Measurements from ENCODE around the gene RPL9. TPM values are rescaled to one million over a fixed set of nuclear protein-coding genes. Genes with fewer than 3 reads are reported as not detected.

The RPL9 gene
- total RNA-seq, 3 donors from 2014 or later = 3,854 to 5,890 (median 5,583) TPM

DNA sequence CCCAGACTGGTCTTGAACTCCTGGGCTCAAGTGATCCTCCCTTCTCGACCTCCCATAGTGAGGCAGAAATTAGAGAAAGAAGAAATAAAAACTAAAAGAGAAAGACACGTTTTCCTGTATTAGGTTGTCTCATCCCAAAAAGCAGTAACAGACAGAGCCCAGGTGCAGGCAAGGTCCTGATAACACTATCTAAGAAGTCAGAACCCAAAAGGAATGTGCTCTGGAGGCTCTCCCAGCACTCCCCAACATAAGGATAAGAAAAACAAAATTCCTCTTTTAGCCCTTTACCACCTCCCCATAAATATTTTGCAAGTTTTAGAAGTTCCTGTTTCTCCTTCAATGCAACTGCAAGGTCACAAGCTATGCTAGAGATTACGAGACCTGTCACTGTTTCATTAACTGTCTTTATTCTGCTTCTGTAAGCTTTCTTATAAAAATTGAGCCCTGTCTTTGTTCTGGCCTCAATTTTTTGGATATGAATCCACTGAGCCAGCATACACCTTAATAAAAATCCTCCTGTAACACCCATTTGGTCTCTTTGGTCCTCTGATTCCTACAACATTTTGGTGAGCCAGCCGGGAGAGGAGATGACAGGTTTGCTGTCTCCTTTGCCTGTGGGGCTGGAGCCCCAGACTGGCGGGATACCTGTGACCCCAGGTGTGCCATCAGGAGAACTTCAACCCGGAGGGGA, 26.0 kb upstream of the RPL9 start:
- intact Hi-C loops (cut with DNase I; ENCODE audit: low total_unique reads) = no loop called here

DNA sequence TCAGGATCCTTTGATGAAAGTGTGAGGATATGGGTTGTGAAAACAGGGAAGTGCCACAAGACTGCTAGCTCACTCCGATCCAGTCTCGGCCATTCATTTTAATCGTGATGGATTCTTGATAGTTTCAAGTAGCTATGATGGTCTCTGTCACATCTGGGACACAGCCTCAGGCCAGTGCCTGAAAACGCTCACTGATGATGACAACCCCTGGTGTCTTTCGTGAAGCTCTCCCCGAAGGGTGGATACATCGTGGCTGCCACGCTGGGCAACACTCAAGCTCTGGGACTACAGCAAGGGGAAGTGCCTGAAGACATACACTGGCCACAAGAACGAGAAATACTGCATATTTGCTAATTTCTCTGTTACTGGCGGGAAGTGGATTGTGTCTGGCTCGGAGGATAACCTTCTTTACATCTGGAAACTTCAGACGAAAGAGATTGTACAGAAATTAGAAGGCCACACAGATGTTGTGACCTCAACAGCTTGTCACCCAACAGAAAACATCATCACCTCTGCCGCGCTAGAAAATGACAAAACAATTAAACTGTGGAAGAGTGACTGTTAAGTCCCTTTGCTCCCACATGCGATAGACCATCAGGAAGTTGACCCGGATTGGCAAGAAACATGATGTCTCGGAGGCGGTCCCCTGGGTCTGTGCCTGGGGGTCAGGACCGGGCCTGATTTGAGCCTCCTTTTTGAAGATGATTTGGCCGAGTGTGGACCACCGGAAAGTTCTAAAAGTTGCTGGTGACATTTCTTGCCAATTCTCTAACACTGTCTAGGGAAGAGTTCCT, 22.4 kb upstream of the RPL9 start:
- no peak overlapping the region for H3K4me3 ChIP-seq
- H3K9me3 ChIP-seq = no peaks in the 10 kb centered on the region
- no peak overlapping the region for H3K27ac ChIP-seq
- H3K27me3 ChIP-seq = no peaks in the 10 kb centered on the region
- no peaks in the 10 kb centered on the region for H3K4me1 ChIP-seq
- no peak for TF ChIP-seq POLR2A (IDR thresholded peaks at IDR 0.05)
- TF ChIP-seq CTCF (IDR thresholded peaks at IDR 0.05) = no peak
- TF ChIP-seq POLR2AphosphoS5 (IDR thresholded peaks at IDR 0.05) = no peak
- no peaks in the 10 kb centered on the region for H3K36me3 ChIP-seq
- no peak for DNase-seq (ENCODE audit: low spot score in 2 of 2)
- intact Hi-C loops (cut with DNase I; ENCODE audit: low total_unique reads) = no loop called here

More for the DNA sequence above, 26.0 kb upstream of the RPL9 start:
- DNase-seq (ENCODE audit: low spot score in 2 of 2) = no peak
- Histone ChIP-seq H3K4me1 (no peaks in the 10 kb centered on the region), H3K27me3 (no peaks in the 10 kb centered on the region), H3K27ac (no peak overlapping the region), H3K36me3 (no peaks in the 10 kb centered on the region), H3K4me3 (no peak overlapping the region), H3K9me3 (no peaks in the 10 kb centered on the region)
- TF ChIP-seq CTCF (IDR thresholded peaks at IDR 0.05) (no peak), POLR2AphosphoS5 (IDR thresholded peaks at IDR 0.05) (no peak), POLR2A (IDR thresholded peaks at IDR 0.05) (no peak)

DNA sequence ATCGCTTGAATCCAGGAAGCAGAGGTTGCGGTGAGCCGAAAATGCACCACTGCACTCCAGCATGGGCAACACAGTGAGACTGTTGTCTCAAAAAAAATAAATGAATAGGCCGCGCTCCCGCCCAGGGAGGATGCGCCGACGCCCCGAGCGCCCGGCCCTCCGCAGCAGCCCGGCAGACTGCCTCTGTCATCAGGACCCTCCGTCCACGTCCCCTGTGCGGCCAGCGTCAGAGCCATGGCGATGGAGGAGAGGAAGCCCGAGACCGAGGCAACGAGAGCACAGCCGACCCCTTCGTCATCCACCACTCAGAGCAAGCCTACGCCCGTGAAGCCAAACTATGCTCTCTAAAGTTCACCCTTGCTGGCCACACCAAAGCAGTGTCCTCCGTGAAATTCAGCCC, 21.5 kb upstream of the RPL9 start:
- no peak for TF ChIP-seq POLR2AphosphoS5 (IDR thresholded peaks at IDR 0.05)
- no peak for TF ChIP-seq POLR2A (IDR thresholded peaks at IDR 0.05)
- no peak for TF ChIP-seq CTCF (IDR thresholded peaks at IDR 0.05)
- Histone ChIP-seq H3K36me3 (no peaks in the 10 kb centered on the region), H3K27me3 (no peaks in the 10 kb centered on the region), H3K4me1 (no peaks in the 10 kb centered on the region), H3K27ac (no peak overlapping the region), H3K9me3 (no peaks in the 10 kb centered on the region), H3K4me3 (no peak overlapping the region)
- intact Hi-C loops (cut with DNase I; ENCODE audit: low total_unique reads) = no loop called here
- DNase-seq (ENCODE audit: low spot score in 2 of 2) = no peak

- intact Hi-C loops (cut with DNase I; ENCODE audit: low total_unique reads) = no loop called here
- no peak for DNase-seq (ENCODE audit: low spot score in 2 of 2)
Observed at GRCh38 chr4:39476187-39476895, 17.6 kb upstream of the RPL9 start.

GRCh38 chr4:39472396-39472795, 13.7 kb upstream of the RPL9 start:
- Histone ChIP-seq H3K4me3 (no peak overlapping the region), H3K27ac (no peak overlapping the region), H3K36me3 (no peaks in the 10 kb centered on the region), H3K4me1 (no peaks in the 10 kb centered on the region), H3K9me3 (no peaks in the 10 kb centered on the region), H3K27me3 (no peaks in the 10 kb centered on the region)
- TF ChIP-seq CTCF (IDR thresholded peaks at IDR 0.05) (no peak), POLR2A (IDR thresholded peaks at IDR 0.05) (no peak), POLR2AphosphoS5 (IDR thresholded peaks at IDR 0.05) (no peak)
- DNase-seq (ENCODE audit: low spot score in 2 of 2) = no peak
- intact Hi-C loops (cut with DNase I; ENCODE audit: low total_unique reads) = no loop called here

More at GRCh38 chr4:39476187-39476895, 17.6 kb upstream of the RPL9 start:
- Histone ChIP-seq H3K36me3 (no peaks in the 10 kb centered on the region), H3K27ac (no peak overlapping the region), H3K4me3 (no peak overlapping the region), H3K27me3 (no peaks in the 10 kb centered on the region), H3K9me3 (no peaks in the 10 kb centered on the region), H3K4me1 (no peaks in the 10 kb centered on the region)
- TF ChIP-seq POLR2AphosphoS5 (IDR thresholded peaks at IDR 0.05) = no peak
